IMR-90 (cell line): ENCODE results near the gene CADM1. TPM values are rescaled to one million over a fixed set of nuclear protein-coding genes. Genes with fewer than 3 reads are reported as not detected.

ENCODE experiments used
- ATAC-seq: fragments of 200-7000 bp; cut with Tn5 transposase; 2 replicates; pipeline ENCODE4 v1.9.1; 2020; ENCODE audit warnings: low read depth, mild to moderate bottlenecking, moderate library complexity
- BruUV-seq: library from RNA; stranded (reverse); fragments of 400-500 nt; replicated peaks from 2 replicates; lab custom pipeline; 2021; lab: Mats Ljungman, UMichigan
- CTCF ChIA-PET: fragments of 300-600 bp; formaldehyde crosslinking; extraction: SDS; loops from one replicate; lab custom pipeline; 2021; ENCODE audit warnings: antibody characterized with exemption; lab: Yijun Ruan, JAX
- POLR2A ChIA-PET: fragments of 300-600 bp; sonication (Branson Sonifier 250); formaldehyde crosslinking; loops from one replicate; lab custom pipeline; 2022; ENCODE audit warnings: antibody characterized with exemption; ENCODE audit not compliant: unreplicated experiment; lab: Charles Lee
- DNase-seq: peaks from one replicate; pipeline ENCODE4 v3.0.0; 2013
- H2AFZ ChIP-seq: replicated peaks from 2 replicates; pipeline ENCODE3; 2013; ENCODE audit warnings: low read length, mild to moderate bottlenecking; ENCODE audit not compliant: poor library complexity
- H2AK5ac ChIP-seq: 2 replicates; pipeline ENCODE4 v1.6.1; 2013; ENCODE audit warnings: low read depth, low read length, inconsistent platforms
- H2AK9ac ChIP-seq: replicated peaks from 2 replicates; pipeline ENCODE3; 2013; ENCODE audit warnings: mild to moderate bottlenecking, low read depth, low read length, moderate library complexity; ENCODE audit not compliant: poor library complexity
- H2BK120ac ChIP-seq: 2 replicates; pipeline ENCODE4 v1.6.1; 2013; ENCODE audit warnings: low read depth, low read length, inconsistent platforms
- H2BK15ac ChIP-seq: 3 replicates; pipeline ENCODE4 v1.6.1; 2013; ENCODE audit warnings: low read depth, low read length, inconsistent platforms
- H2BK20ac ChIP-seq: 2 replicates; pipeline ENCODE4 v1.6.1; 2013; ENCODE audit warnings: low read depth, mild to moderate bottlenecking, inconsistent platforms, low read length, moderate library complexity
- H2BK5ac ChIP-seq: 2 replicates; pipeline ENCODE4 v1.6.1; 2013; ENCODE audit warnings: mild to moderate bottlenecking, low read depth, low read length, inconsistent platforms; ENCODE audit not compliant: poor library complexity, severe bottlenecking
- H3K14ac ChIP-seq: replicated peaks from 2 replicates; pipeline ENCODE4 v1.6.1; 2013; ENCODE audit warnings: low read depth, low read length, inconsistent platforms
- H3K18ac ChIP-seq: 2 replicates; pipeline ENCODE4 v1.6.1; 2013; ENCODE audit warnings: low read depth, low read length, control low read depth
- H3K23ac ChIP-seq: 2 replicates; pipeline ENCODE4 v1.6.1; 2013; ENCODE audit warnings: low read depth, low read length, inconsistent platforms
- H3K27ac ChIP-seq: 2 replicates; pipeline ENCODE4 v1.5.1; 2013; ENCODE audit warnings: mild to moderate bottlenecking, control low read depth, low read length; ENCODE audit not compliant: insufficient read depth
- H3K27me3 ChIP-seq: 2 replicates; pipeline ENCODE4 v1.6.1; 2013; ENCODE audit warnings: low read length; ENCODE audit not compliant: control insufficient read depth, insufficient read depth
- H3K36me3 ChIP-seq: 2 replicates; pipeline ENCODE4 v1.6.1; 2013; ENCODE audit warnings: low read length, mixed read lengths; ENCODE audit not compliant: control insufficient read depth, insufficient read depth
- H3K4ac ChIP-seq: 2 replicates; pipeline ENCODE4 v1.6.1; 2013; ENCODE audit warnings: low read depth, low read length, inconsistent platforms
- H3K4me1 ChIP-seq: 2 replicates; pipeline ENCODE4 v1.6.1; 2013; ENCODE audit warnings: low read length, mixed read lengths; ENCODE audit not compliant: control insufficient read depth, insufficient read depth
- H3K4me2 ChIP-seq: 2 replicates; pipeline ENCODE4 v1.6.1; 2013; ENCODE audit warnings: low read depth, mild to moderate bottlenecking, control low read depth, low read length, moderate library complexity
- H3K4me3 ChIP-seq: 2 replicates; pipeline ENCODE4 v1.5.1; 2013; ENCODE audit warnings: low read depth, mild to moderate bottlenecking, control low read depth, low read length, moderate library complexity; ENCODE audit not compliant: insufficient read depth
- H3K56ac ChIP-seq: 2 replicates; pipeline ENCODE4 v1.6.1; 2013; ENCODE audit warnings: low read length, inconsistent platforms; ENCODE audit not compliant: insufficient read depth; ENCODE audit errors: extremely low read depth
- H3K79me1 ChIP-seq, 2 experiments: 2 replicates each; pipeline ENCODE4 v1.6.1; 2013; ENCODE audit warnings: low read length in 2 of 2, inconsistent platforms in 1 of 2, low read depth in 1 of 2
- H3K9ac ChIP-seq: 2 replicates; pipeline ENCODE4 v1.6.1; 2013; ENCODE audit warnings: low read depth, low read length, control low read depth
- H3K9me1 ChIP-seq: 2 replicates; pipeline ENCODE4 v1.6.1; 2013; ENCODE audit warnings: low read length, inconsistent platforms; ENCODE audit not compliant: insufficient read depth
- H3K9me3 ChIP-seq: 2 replicates; pipeline ENCODE4 v1.6.1; 2013; ENCODE audit warnings: low read length; ENCODE audit not compliant: control insufficient read depth, insufficient read depth
- H4K20me1 ChIP-seq: 2 replicates; pipeline ENCODE4 v1.6.1; 2013; ENCODE audit warnings: low read length, inconsistent platforms; ENCODE audit not compliant: insufficient read depth
- H4K5ac ChIP-seq: 2 replicates; pipeline ENCODE4 v1.6.1; 2013; ENCODE audit warnings: mild to moderate bottlenecking, low read depth, low read length, control low read depth
- H4K8ac ChIP-seq, 2 experiments: 2 replicates each; pipeline ENCODE4 v1.6.1; 2013; ENCODE audit warnings: low read depth in 2 of 2, low read length in 2 of 2, control low read depth in 1 of 2, inconsistent platforms in 1 of 2
- H4K91ac ChIP-seq: 2 replicates; pipeline ENCODE4 v1.6.1; 2013; ENCODE audit warnings: low read depth, low read length, inconsistent platforms; ENCODE audit not compliant: insufficient read depth
- BHLHE40 ChIP-seq: fragments of 150-350 bp; IDR thresholded peaks from 2 replicates; pipeline ENCODE4 v1.6.1; 2016; ENCODE audit warnings: mild to moderate bottlenecking, low read depth, low read length
- CHD1 ChIP-seq: IDR thresholded peaks from 2 replicates; pipeline ENCODE4 v1.6.1; 2012; ENCODE audit warnings: low read depth, low read length, improper control_type of control experiment
- FOS ChIP-seq: fragments of 150-350 bp; IDR thresholded peaks from 2 replicates; pipeline ENCODE4 v1.6.1; 2016; ENCODE audit warnings: low read depth, low read length
- MAFK ChIP-seq: IDR thresholded peaks from 2 replicates; pipeline ENCODE4 v1.6.1; 2012; ENCODE audit warnings: low read depth, low read length, improper control_type of control experiment
- MAZ ChIP-seq: IDR thresholded peaks from 2 replicates; pipeline ENCODE4 v1.6.1; 2012; ENCODE audit warnings: low read depth, mild to moderate bottlenecking, low read length, improper control_type of control experiment, moderate library complexity, borderline replicate concordance
- MXI1 ChIP-seq: IDR thresholded peaks from 2 replicates; pipeline ENCODE4 v1.6.1; 2012; ENCODE audit warnings: low read depth, mild to moderate bottlenecking, low read length, moderate library complexity, borderline replicate concordance
- NFE2L2 ChIP-seq: fragments of 150-350 bp; IDR thresholded peaks from 2 replicates; pipeline ENCODE4 v1.6.1; 2016; ENCODE audit warnings: low read depth, mild to moderate bottlenecking, low read length
- POLR2A ChIP-seq: IDR thresholded peaks from 2 replicates; pipeline ENCODE4 v1.6.1; 2012; ENCODE audit warnings: mild to moderate bottlenecking, low read depth, low read length
- RAD21 ChIP-seq: IDR thresholded peaks from 2 replicates; pipeline ENCODE4 v1.6.1; 2012; ENCODE audit warnings: low read length, improper control_type of control experiment
- SMC3 ChIP-seq: fragments of 150-350 bp; IDR thresholded peaks from 2 replicates; pipeline ENCODE4 v1.6.1; 2016; ENCODE audit warnings: low read depth, mild to moderate bottlenecking, antibody characterized with exemption, low read length, moderate library complexity
- USF2 ChIP-seq: fragments of 150-350 bp; IDR thresholded peaks from 2 replicates; pipeline ENCODE4 v1.6.1; 2017; ENCODE audit warnings: mild to moderate bottlenecking, antibody characterized with exemption, low read length, low read depth
- WGBS, 2 experiments: methylation state at CpG; one replicate each; pipeline versions ENCODE4 v1.1.5 to v1.1.7; 2013; ENCODE audit warnings: missing lambda C conversion rate in 2 of 2; ENCODE audit not compliant: insufficient read length in 1 of 2; ENCODE audit errors: extremely low coverage in 2 of 2; 5-methylcytosine and 5-hydroxymethylcytosine counted together
- dilution Hi-C: fragments of 300-500 bp; cut with HindIII; formaldehyde crosslinking; loops from one replicate; pipeline ENCODE4 v1.14.3; 2018; ENCODE audit warnings: low sequenced_read_pairs; ENCODE audit not compliant: unreplicated experiment
- in situ Hi-C: fragments of 300-500 bp; cut with MboI; formaldehyde crosslinking; loops from 3 replicates; pipeline ENCODE4 v1.14.3; 2019; ENCODE audit warnings: low sequenced_read_pairs, inconsistent platforms, mixed read lengths
- intact Hi-C: fragments of 100-400 bp; cut with micrococcal nuclease; formaldehyde crosslinking; loops from 2 replicates; pipeline ENCODE4 v1.10.0; 2022
- polyA plus RNA-seq, 3 experiments: library from polyadenylated mRNA; depleted of rRNA; stranded (reverse); fragments of >200 nt; gene quantifications; 2 replicates each; pipeline ENCODE4 v1.2.3, GENCODE V29; 2012; ENCODE audit warnings: low replicate concordance in 1 of 3
- total RNA-seq: library from RNA; depleted of rRNA; stranded (reverse); fragments of >200 nt; gene quantifications from 2 replicates; pipeline ENCODE4 v1.2.3, GENCODE V29; 2012
- TF ChIP-seq, protein P1 (sequence below): fragments of 150-350 bp; IDR thresholded peaks from 2 replicates; pipeline ENCODE4 v1.6.1; 2016; ENCODE audit warnings: low read depth, mild to moderate bottlenecking, low read length, moderate library complexity, borderline replicate concordance

Gene CADM1
- total and polyA plus RNA-seq, 2 of the 4 experiments (the other 2 are of a cell fraction): 28.8 to 77.1 TPM

DNA sequence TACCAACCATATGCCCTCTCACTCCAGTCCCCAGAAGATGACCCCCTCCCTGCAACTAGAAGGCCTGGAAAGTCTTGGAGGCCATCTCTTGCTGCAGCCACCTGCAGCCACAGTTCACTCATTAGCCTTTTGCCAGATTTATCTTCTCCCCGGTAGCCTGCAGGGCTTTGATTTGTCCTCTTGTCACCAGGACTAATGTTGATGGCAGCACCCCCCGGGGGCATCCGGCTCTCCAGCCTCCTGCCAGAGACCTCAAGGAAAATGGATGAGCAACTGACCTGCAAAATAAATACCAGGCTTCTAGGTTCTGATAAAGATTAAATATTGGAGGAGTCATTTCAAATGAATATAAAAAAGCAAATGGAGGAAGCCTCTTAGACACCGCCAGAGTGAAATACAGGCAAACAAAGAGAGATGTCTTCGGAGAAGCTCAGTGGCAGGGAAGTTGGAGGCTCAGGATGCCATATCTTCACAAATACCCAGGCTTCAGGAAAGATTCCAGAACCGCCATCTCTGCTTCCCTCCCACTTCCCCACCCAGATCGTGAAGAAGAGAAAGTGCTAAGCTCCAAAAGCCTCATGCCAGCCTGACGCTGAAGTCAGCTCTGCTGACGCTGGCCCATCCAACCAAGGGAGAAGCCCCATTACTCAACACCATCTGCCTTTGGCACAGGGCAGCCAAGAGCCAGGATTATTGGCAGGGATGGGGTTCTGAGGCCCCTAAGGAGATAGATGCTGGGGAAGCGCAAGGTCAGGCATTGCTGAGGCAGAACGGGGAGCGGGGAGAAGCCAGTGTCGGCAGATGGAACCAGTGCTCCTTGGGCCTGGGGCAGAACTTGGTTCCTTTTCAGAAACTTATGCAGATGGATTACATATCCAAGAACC, 362.7 kb downstream of the CADM1 start:
- Histone ChIP-seq H3K9me1 (no peaks in the 10 kb centered on the region), H2BK5ac (no peak overlapping the region), H3K9ac (no peak overlapping the region), H2BK120ac (no peak overlapping the region), H3K4me3 (no peak overlapping the region), H2AK9ac (no peak overlapping the region), H2AK5ac (no peak overlapping the region), H3K27me3 (peaks cover 44% of the 10 kb centered on the region), H4K91ac (no peak overlapping the region), H3K9me3 (no peaks in the 10 kb centered on the region), H2AFZ (no peak overlapping the region), H3K56ac (no peak overlapping the region), H3K27ac (no peak overlapping the region), H3K4ac (no peak overlapping the region), H4K8ac (no peak overlapping the region), H3K18ac (no peak overlapping the region), H3K14ac (no peak overlapping the region), H2BK20ac (no peak overlapping the region), H2BK15ac (no peak overlapping the region), H4K20me1 (no peaks in the 10 kb centered on the region), H3K4me2 (no peak overlapping the region), H3K4me1 (no peaks in the 10 kb centered on the region), H3K79me1 (no peaks in the 10 kb centered on the region), H3K36me3 (no peaks in the 10 kb centered on the region), H4K5ac (no peak overlapping the region), H3K23ac (no peak overlapping the region)
- dilution Hi-C loops: no loop called here
- ATAC-seq: no peak
- in situ Hi-C loops: no loop called here
- POLR2A ChIA-PET: no interaction called here
- no peak for DNase-seq
- no CpG with 5 or more reads among the region's 13 CpGs for WGBS, 2 experiments
- CTCF ChIA-PET: no interaction called here
- no peak for TF ChIP-seq CHD1
- no peak for TF ChIP-seq MAZ
- TF ChIP-seq MXI1: no peak
- no peak for TF ChIP-seq SMC3
- TF ChIP-seq, protein P1, sequence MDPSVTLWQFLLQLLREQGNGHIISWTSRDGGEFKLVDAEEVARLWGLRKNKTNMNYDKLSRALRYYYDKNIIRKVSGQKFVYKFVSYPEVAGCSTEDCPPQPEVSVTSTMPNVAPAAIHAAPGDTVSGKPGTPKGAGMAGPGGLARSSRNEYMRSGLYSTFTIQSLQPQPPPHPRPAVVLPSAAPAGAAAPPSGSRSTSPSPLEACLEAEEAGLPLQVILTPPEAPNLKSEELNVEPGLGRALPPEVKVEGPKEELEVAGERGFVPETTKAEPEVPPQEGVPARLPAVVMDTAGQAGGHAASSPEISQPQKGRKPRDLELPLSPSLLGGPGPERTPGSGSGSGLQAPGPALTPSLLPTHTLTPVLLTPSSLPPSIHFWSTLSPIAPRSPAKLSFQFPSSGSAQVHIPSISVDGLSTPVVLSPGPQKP: no peak
- TF ChIP-seq USF2: no peak
- TF ChIP-seq RAD21: no peak
- TF ChIP-seq NFE2L2: no peak
- TF ChIP-seq POLR2A: no peak
- TF ChIP-seq MAFK: no peak
- TF ChIP-seq FOS: no peak
- TF ChIP-seq BHLHE40: no peak
- BruUV-seq: no TSS peak
- intact Hi-C loops: no loop called here
